GM18868 (cell line): Measurements from ENCODE around the gene CEBPZ.
"Not testable (repeated sequence)": the region's sequence is repeated elsewhere in the genome, so short reads cannot be mapped to it uniquely, and the experiment has no call there.

Source experiments
- ATAC-seq: cut with Tn5 transposase; IDR thresholded peaks from one replicate; pipeline ENCODE4 v1.9.1; 2021; ENCODE audit warnings: mild to moderate bottlenecking, moderate library complexity; ENCODE audit not compliant: unreplicated experiment

CEBPZ gene

DNA sequence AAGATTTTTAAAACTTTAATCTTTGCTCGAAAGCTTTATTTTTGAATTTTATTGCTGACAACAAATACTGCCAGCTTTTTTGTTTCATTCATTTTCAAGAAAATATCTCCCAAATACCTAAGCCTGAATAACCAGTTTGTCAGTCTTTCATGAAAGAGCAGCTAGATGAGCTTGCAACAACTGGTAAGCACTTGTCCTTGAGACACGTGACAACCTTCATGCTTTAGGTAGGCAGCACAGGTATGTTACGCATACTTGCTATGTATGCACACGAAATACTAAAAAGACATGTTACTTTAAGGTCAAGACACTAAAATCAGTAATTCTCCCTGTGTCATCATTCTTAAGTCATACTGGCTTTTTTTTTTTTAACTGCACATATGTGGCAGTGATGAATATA, 12.3 kb downstream of the CEBPZ start:
- no peak for ATAC-seq

DNA sequence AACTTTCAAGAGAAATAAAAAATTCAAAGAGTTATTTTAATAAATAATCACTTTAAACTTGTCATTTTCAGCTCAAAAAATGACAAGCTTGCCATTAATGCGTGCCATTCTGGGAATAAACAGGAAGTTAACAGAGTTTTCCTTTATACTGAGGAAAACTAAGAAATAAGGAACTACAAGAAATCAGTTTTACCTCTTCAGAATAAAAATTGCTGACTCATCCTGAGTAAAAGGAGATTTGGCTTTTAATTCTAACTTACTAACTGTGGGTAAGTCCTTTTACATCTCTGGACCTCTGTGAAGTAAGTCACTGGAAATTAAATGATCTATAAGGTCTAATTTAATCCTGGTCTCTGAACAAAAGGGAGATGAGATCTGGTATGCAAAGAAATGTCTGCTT, 16.1 kb downstream of the CEBPZ start:
- ATAC-seq: no peak

DNA sequence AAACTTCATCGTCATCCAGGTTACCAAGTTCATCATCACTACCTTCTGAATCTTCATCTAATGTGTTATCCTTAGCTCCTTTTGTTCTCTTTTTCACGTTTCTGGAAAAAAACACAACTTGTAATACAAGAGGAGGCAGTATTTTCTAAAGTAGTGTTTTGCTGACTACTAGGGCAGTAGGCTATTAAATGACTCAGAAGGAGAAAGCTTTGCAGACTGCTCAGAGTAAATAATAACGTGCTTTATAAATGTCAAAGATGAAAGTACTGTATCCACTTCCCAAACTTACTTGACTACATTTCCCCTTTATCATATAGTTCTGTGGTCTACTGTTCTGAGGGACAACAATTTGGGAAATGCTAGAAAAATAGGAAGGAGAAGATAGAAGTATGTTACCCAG, 19.5 kb downstream of the CEBPZ start:
- ATAC-seq: no peak

DNA sequence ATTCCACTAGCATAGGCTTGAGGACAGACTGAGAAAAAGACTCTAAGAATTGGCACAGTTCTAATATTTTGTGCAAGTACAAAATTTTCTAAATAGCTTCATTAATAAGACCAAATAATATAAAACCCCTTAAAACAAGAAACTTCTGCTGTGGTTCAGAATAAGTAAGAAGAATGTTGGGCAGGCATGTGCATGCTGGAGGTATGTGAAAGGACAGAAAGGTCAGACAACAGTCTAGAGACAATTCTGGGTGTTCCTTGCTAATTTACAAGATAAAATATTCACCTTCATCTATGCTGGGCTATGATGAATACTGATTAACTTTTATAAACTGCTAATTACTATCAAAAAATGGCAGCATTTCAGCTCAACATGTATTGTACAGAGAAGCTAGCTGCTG, 20.2 kb downstream of the CEBPZ start:
- no peak for ATAC-seq

DNA sequence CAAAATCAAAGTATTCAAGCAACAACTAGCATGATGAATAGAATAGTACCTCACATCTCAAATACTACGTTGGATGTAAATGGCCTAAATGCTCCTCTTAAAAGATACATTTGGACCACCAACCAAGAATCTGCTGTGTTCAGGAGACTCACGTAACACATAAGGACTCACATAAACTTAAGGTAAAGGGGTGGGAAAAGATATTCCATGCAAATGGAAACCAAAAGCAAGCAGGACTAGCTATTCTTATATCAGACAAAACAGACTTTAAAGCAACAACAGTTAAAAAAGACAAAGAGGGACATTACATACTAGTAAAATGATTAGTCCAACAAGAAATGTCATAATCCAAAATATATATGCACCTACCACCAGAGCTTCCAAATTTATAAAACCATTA, 24.6 kb downstream of the CEBPZ start:
- not testable (repeated sequence) for ATAC-seq

DNA sequence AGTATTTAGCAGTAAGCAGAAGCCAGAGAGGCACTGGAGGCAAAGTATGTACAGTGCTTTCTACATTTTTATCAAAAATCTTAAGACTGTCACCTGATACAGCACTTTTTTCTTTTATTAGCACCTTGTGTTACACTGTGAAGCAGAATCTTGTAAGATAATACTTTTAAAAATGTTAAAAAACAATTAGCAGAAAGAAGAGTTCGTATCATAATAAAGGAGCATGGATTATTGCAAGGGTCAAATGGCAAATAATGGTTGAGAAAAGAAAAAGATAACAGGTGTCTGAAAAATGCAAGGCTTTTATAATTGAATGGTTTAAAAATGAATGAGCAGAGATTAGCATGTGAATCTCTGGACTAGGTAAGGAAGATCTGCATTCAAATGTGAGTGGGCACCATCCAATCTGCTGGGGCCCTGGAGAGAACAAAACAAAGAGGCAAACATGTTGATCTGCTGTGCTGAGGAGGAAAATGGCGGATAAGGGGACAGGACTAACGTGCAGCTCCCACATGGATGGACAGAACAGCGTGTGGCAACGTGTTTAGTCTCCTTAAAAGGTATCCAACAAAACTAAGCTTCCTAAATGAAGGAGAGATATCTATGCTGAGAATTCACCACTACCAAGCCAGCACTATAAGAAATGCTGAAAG, 25.6 kb downstream of the CEBPZ start:
- ATAC-seq: no peak

DNA sequence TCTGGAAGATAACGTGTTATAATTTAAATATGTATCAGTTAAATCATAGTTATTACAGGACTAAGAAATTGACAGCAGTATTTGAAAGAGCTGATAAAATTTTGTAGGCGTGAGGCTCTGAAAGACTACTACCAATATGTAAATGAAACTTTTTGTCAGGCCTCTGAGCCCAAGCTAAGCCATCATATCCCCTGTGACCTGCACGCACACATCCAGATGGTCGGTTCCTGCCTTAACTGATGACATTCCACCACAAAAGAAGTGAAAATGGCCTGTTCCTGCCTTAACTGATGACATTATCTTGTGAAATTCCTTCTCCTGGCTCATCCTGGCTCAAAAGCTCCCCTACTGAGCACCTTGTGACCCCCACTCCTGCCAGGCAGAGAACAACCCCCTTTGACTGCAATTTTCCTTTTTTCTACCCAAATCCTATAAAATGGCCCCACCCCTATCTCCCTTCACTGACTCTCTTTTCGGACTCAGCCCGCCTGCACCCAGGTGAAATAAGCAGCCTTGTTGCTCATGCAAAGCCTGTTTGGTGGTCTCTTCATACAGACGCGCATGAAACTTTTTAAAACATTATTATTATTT, 26.2 kb downstream of the CEBPZ start:
- not testable (repeated sequence) for ATAC-seq

DNA sequence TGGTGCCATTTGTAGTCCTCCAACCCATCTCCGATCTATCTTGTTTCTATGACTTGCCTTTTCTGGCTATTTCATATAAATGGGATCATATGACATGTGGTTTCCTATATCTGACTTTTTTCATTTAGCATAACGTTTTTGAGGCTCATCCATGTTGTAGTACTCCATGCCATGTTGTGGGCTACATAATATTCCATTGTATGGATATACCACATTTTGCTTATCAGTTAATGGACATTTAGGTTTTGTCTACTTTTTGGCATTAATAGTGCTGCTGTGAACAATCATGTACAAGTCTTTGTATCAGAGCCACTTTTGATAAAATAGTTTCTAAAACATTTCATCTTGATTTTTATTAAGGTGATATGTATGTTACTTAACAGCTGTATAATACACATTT, 27.7 kb downstream of the CEBPZ start:
- no peak for ATAC-seq

DNA sequence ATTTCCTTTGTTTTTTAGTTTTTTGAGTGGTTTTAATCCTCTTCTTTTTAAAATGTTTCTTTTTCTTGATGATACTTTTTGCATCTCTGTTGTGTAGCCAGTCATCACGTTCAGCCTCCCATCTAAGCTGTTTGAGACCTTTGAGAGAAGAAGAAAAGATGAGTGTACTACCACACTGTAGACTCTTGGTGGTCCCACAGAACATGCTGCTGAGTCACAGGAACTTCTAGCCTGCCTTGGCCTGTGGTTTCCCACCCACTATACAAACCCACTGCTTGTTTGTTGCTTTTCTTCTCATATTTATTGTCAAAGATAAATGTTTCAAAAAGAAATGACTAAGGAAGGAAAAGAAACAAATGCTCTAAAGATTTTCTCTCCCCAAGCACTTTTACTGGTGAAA, 29.6 kb downstream of the CEBPZ start:
- no peak for ATAC-seq

DNA sequence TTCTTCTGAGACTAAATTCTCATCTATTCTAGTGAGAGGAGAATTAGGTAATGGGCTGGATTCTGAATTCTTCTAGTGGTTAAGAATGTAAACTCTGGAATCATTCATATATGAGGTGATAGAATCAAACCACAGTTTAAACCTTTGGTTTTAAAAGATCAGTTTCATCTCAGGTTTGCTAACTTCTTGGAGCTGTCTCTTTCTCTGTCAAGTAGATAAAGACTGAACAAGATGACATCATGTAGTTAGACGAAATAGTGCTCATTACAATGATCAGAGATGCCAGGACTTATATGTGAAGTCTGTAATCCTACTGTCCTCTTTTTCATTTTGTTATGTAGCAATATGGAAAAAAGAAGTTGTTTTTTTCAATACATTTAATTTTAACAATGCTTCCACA, 30.2 kb downstream of the CEBPZ start:
- ATAC-seq: no peak

DNA sequence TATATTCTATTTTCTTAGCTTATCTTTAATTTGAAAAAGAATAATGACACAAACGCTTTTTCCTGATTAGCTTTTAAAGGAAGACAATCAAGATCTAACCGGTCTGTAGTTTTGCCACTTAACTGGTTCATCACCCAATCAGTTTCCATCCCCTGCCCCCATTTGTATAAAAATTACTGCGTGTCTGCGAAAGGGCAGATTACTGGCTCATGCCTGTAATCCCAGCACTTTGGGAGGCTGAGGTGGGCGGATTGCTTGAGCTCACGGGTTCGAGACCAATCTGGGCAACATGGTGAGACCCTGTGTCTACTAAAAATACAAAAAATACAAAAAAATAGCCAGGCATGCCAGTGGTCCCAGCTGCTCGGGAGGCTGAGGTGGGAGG, 32.7 kb downstream of the CEBPZ start:
- no peak for ATAC-seq

DNA sequence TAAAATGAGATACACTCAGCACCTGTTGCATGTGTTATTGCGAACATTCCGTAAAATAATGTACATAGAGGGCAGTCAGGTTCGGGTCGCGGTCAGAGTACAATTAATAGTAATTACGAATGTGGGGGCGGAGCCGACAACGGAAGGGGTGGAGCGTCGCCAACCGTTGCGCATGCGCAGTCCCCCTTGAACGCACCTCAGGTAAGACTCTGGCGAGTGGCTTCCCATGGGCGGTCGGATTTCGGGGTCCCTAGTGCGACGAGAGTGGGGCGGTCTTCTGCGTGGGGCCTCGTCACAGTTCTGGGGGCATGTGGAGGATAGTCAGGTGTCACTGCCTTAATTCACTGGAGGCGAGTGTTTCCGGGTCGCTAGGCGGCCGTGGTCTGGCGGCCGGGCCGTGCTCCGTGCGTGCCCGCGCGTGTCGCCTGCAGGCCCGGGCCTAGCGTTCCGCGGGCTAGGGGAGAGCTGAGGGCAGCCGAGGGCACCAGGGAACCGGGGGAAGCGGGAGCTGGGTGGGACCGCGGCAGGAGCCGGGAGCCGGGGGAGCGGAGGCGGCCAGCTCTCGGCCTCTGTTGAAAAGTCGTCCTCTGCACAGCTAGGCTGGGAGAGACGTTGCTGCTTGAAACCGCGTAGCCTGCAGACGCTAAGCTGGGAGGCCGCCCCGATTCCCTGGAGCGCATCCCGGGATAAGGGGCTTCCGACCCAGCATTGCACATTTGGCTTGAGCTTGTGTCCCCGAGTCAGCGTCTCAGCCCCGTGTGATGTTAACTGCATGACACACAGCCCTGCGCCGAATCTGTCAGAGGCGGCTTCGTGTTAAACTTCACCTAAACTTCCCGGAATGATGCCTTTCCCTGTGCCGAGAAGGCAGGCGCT, 34.8 kb downstream of the CEBPZ start, which contains the start of gene CEBPZOS:
CEBPZOS (plus strand) TSS at position 177 of the 876 bp plus-strand sequence. CDS start 3,209 bp downstream, outside the sequence.
- ATAC-seq: peak; percentile 67

DNA sequence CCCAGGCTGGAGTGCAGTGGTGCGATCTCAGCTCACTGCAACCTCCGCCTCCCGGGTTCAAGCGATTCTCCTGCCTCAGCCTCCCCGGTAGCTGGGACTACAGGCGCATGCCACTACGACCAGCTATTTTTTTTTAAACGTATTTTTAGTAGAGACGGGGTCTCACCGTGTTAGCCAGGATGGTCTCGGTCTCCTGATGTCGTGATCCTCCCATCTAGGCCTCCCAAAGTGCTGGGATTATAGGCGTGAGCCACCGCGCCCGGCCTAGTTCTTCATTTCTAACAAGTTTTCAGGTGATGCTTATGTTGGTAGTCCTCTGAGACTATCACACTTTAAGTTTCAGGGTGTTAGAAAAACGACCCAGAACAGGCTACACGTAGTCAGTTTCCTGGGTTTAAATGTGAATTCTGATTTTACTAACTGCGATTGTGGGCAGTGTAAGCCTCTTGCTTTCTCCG, 35.5 kb downstream of the CEBPZ start:
- ATAC-seq: not testable (repeated sequence)

DNA sequence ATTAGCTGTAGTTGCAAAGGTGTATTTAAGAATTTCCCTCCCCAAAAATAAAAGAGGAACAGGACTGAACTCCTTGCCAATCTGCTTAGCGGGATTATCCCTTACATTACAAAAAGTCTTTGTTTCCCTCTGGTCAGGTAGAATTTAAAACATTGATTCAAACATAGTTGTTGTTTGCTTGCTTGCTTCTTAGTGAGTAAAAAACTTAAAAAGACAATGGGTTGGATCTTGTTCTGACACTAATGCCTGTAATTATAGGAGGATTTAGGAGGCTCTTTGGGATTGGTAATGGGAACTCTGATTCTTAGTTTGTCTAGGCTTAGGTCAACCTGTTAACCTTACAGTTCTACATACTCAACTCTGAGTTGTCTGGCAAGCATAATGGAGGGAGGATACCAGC, 38.8 kb downstream of the CEBPZ start:
- ATAC-seq: no peak

DNA sequence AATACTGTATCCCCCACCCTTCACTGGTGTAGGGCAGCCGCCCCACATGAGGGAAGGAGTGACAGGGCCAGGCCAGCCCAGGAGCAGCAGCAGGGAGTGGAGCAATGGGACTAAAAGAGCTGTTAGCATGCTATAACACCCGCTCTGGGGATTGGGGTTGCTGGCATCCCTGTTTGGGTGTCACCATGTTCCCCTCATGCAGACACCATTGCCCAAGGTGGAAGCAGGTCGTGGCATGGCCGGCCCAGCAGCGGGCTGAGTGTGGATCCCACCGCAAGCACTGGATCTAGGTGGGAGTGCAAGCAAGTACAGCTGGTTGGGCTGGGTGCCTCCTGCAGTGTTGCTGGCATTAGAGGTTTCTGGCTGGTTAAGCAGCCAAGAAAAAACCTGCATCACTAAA, 39.6 kb downstream of the CEBPZ start:
- ATAC-seq: no peak

DNA sequence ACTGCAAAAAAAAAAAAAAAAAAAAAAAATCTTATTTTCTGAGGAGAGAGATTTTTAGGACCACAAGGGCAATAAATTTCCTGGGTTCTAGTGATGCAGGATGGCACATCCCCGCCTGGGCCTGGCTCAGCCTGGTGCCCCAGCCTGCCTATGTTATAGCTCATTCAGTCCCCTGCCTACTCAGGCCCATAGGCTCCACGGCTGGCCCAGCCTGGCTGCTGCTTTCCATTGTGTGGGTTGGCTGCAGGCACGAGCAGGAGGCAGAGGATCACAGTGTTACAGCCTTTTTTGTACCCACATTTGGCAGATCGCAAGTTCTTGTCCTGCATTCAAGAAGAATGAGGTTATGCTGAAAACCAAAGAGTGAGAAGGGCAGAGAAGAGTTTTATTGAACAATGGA, 40.1 kb downstream of the CEBPZ start:
- no peak for ATAC-seq

DNA sequence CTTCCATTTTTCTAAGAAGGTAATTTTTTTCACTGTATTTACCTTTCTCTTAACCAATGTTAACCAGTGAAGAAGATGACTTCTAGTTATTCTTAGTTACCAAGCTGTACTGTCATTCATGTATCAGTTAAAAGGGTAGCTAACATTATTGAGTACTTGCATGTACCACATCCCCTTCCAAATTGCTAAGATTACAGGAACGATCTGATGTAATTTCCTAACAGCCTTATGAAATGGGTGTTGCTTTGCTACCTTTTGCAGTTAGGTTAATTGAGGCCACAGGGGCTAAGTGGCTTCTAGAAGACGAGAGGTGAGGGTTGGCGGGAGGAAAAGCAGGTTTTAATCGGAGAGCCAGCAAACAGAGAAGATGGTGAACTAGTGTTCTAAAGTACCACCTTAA, 41.1 kb downstream of the CEBPZ start:
- no peak for ATAC-seq

DNA sequence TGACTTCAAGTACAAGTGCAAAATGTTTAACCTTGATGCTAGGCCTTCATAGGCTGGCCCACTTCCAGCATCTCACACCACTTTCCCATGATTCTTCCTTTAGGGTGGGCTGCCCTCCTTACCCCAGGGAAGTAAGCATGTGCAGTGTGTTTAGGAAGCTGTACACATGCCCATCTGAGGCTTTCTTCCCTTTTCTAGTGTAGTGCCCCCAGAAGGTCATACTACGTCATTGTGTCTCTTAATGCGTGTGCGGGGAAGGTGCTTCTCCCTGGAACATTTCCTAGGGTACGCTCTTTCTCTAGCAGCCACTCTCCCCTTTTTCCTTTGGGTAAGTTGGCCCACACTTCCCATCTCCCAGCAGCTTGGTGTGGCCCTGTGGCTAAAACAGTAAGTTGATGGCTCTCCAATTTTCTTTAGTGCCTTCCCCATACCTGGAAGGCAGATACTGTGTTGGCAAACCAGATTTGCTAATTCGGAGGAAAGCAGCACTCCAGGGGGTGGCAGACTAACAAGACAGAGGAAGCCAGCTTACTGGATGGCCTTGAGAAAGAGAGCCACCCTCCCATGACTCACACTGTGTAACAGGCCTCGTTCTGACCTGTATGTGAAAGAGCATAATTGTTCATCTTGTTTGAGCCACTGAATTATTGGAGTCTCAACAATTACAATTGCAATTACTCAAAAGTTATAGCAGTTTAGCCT, 41.8 kb downstream of the CEBPZ start:
- ATAC-seq: no peak

DNA sequence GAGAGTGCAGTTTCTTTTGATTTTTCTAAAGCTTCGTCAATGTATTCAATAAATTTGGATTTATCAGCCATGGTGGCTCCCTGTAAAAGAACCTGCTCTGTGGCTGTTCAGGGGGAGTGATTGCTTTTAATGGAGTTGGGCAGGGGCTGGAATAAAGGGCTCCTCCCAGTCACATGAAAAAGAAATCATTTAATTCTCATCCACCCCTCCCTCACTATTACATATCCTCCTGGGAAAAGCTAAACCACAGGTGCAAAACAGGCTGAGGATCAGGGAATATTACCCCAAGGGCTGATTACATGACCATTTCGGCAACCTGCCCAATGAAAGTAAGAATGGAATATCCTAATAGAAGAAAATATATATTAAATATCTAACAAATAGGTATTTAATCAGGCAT, 42.8 kb downstream of the CEBPZ start, which contains the start of gene SULT6B1:
SULT6B1 (minus strand) TSS at position 101 of the 400 bp plus-strand sequence; CDS start at position 71, 30 bp downstream.
- ATAC-seq: no peak

DNA sequence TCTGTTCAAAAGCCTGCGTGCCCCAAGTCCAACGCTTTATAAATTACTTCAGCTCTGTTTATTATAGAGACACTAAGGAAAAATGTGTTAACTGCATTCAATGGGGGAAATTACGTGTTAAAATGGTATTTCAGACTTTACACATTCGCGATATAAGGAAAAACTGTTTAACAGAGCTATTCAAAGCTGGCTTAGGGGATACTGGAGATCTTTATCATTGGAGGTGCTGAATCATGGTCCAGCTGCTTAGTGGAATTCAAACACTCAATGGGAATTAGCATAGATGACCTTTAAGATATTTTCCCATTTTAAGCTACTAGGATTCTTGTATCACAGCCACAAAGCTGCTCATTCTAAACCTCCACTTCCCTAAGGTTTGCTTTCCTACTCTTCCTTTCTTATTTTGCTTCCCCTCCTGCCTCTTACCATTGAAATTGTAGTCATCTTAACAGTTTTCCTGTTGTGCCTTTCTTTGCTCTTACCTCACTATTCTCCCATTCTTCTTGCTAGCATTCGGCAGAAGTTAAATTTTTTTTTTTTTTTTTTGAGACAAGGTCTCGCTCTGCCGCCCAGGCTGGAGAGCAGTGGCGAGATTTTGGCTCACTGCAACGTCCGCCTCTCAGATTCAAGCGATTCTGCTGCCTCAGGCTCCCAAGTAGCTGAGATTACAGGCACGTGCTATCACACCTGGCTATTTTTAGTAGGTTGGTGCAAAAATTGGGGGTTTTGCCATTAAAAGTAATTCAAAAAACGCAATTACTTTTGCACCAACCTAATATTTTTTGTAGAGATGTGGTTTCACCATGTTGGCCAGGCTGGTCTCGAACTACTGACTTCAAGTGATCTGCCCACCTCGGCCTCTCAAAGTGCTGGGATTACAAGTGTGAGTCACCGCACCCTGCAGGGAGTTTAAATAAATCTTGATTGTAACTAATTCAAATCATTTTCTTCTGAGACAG, 49.4 kb downstream of the CEBPZ start:
- no peak for ATAC-seq
